H9 (cell line): Measurements from ENCODE around the gene ANK2. TPM values are rescaled to one million over a fixed set of nuclear protein-coding genes. Genes with fewer than 3 reads are reported as not detected.

Experiments
- DNase-seq: peaks from one replicate; pipeline ENCODE4 v3.0.0-alpha.2; 2017
- H2AFZ ChIP-seq: one replicate; pipeline ENCODE4 v1.6.1; 2013; ENCODE audit warnings: mild to moderate bottlenecking, low read length, control low read depth, moderate library complexity
- H2AK5ac ChIP-seq: 2 replicates; pipeline ENCODE4 v1.6.1; 2013; ENCODE audit warnings: low read length, control low read depth, mixed read lengths; ENCODE audit not compliant: insufficient read length
- H2BK120ac ChIP-seq: one replicate; pipeline ENCODE4 v1.6.1; 2013; ENCODE audit warnings: low read depth, mild to moderate bottlenecking, low read length, control low read depth, inconsistent platforms; ENCODE audit not compliant: poor library complexity, severe bottlenecking
- H2BK12ac ChIP-seq: 2 replicates; pipeline ENCODE4 v1.6.1; 2013; ENCODE audit warnings: low read length, control low read depth, mixed read lengths, low read depth; ENCODE audit not compliant: insufficient read length
- H2BK15ac ChIP-seq: 2 replicates; pipeline ENCODE4 v1.6.1; 2013; ENCODE audit warnings: low read depth, low read length, control low read depth
- H2BK20ac ChIP-seq: one replicate; pipeline ENCODE4 v1.6.1; 2013; ENCODE audit warnings: low read depth, mild to moderate bottlenecking, low read length, control low read depth, inconsistent platforms; ENCODE audit not compliant: poor library complexity, severe bottlenecking
- H2BK5ac ChIP-seq: 2 replicates; pipeline ENCODE4 v1.6.1; 2013; ENCODE audit warnings: low read length, control low read depth, mixed read lengths; ENCODE audit not compliant: insufficient read length
- H3K14ac ChIP-seq: 2 replicates; pipeline ENCODE4 v1.6.1; 2013; ENCODE audit warnings: low read length, control low read depth; ENCODE audit not compliant: insufficient read depth
- H3K18ac ChIP-seq: 2 replicates; pipeline ENCODE4 v1.6.1; 2013; ENCODE audit warnings: low read depth, mild to moderate bottlenecking, mixed read lengths, low read length, control low read depth; ENCODE audit not compliant: insufficient read length
- H3K23ac ChIP-seq: 2 replicates; pipeline ENCODE4 v1.6.1; 2013; ENCODE audit warnings: low read length, control low read depth, mixed read lengths, low read depth; ENCODE audit not compliant: insufficient read length
- H3K23me2 ChIP-seq: 2 replicates; pipeline ENCODE4 v1.6.1; 2013; ENCODE audit warnings: low read depth, mild to moderate bottlenecking, mixed read lengths, low read length, control low read depth; ENCODE audit not compliant: insufficient read length, poor library complexity, severe bottlenecking
- H3K27ac ChIP-seq: 2 replicates; pipeline ENCODE4 v1.5.1; 2013; ENCODE audit warnings: low read length, control low read depth, mixed read lengths, low read depth; ENCODE audit not compliant: insufficient read length
- H3K27me3 ChIP-seq: 2 replicates; pipeline ENCODE4 v1.6.1; 2013; ENCODE audit warnings: low read length, control low read depth, inconsistent platforms; ENCODE audit not compliant: insufficient read depth
- H3K4ac ChIP-seq: 2 replicates; pipeline ENCODE4 v1.6.1; 2013; ENCODE audit warnings: low read depth, mild to moderate bottlenecking, control low read depth, inconsistent platforms, low read length, moderate library complexity
- H3K4me1 ChIP-seq: 2 replicates; pipeline ENCODE4 v1.6.1; 2013; ENCODE audit warnings: low read length, control low read depth, inconsistent platforms; ENCODE audit not compliant: insufficient read depth
- H3K4me2 ChIP-seq: 2 replicates; pipeline ENCODE4 v1.6.1; 2013; ENCODE audit warnings: low read length, control low read depth, mixed read lengths; ENCODE audit not compliant: insufficient read length, insufficient read depth
- H3K56ac ChIP-seq: 2 replicates; pipeline ENCODE4 v1.6.1; 2013; ENCODE audit warnings: low read depth, mild to moderate bottlenecking, mixed read lengths, low read length, control low read depth; ENCODE audit not compliant: insufficient read length
- H3K79me1 ChIP-seq: 2 replicates; pipeline ENCODE4 v1.6.1; 2013; ENCODE audit warnings: low read depth, mild to moderate bottlenecking, moderate library complexity, low read length, control low read depth, inconsistent platforms; ENCODE audit not compliant: insufficient read depth, poor library complexity, severe bottlenecking
- H3K79me2 ChIP-seq: 2 replicates; pipeline ENCODE4 v1.6.1; 2013; ENCODE audit warnings: low read length, control low read depth, inconsistent platforms; ENCODE audit not compliant: insufficient read depth
- H3K9ac ChIP-seq: 2 replicates; pipeline ENCODE4 v1.6.1; 2013; ENCODE audit warnings: low read length, control low read depth, mixed read lengths; ENCODE audit not compliant: insufficient read length; ENCODE audit errors: extremely low read depth
- H3K9me3 ChIP-seq: one replicate; pipeline ENCODE4 v1.6.1; 2013; ENCODE audit warnings: low read depth, low read length, inconsistent platforms; ENCODE audit not compliant: control insufficient read depth
- H3T11ph ChIP-seq: one replicate; pipeline ENCODE4 v1.6.1; 2013; ENCODE audit warnings: mild to moderate bottlenecking, low read length, control low read depth, inconsistent platforms
- H4K20me1 ChIP-seq: one replicate; pipeline ENCODE4 v1.6.1; 2013; ENCODE audit not compliant: control insufficient read depth, insufficient read length, insufficient read depth
- H4K5ac ChIP-seq: 2 replicates; pipeline ENCODE4 v1.6.1; 2013; ENCODE audit warnings: low read depth, mild to moderate bottlenecking, mixed read lengths, low read length, control low read depth; ENCODE audit not compliant: insufficient read length
- H4K8ac ChIP-seq: replicated peaks from 2 replicates; pipeline ENCODE4 v1.6.1; 2013; ENCODE audit warnings: low read length, control low read depth, mixed read lengths, low read depth; ENCODE audit not compliant: insufficient read length
- H4K91ac ChIP-seq: 2 replicates; pipeline ENCODE4 v1.6.1; 2013; ENCODE audit warnings: low read depth, mild to moderate bottlenecking, moderate library complexity, mixed read lengths, low read length, control low read depth; ENCODE audit not compliant: insufficient read length
- H3K27ac Mint-ChIP-seq, 3 experiments: 2 replicates in 2 of 3; 3 replicates in 1 of 3; pipeline ENCODE4 v1.8.0; 2020 to 2021; ENCODE audit warnings: mixed read lengths in 3 of 3, mild to moderate bottlenecking in 1 of 3, moderate library complexity in 1 of 3
- H3K27me3 Mint-ChIP-seq: 2 replicates; pipeline ENCODE4 v1.8.0; 2021; ENCODE audit warnings: low read depth, mild to moderate bottlenecking, moderate library complexity, mixed read lengths
- H3K36me3 Mint-ChIP-seq, 3 experiments: 2 replicates in 2 of 3; 3 replicates in 1 of 3; pipeline ENCODE4 v1.8.0; 2020 to 2021; ENCODE audit warnings: low read depth in 3 of 3, mixed read lengths in 3 of 3; ENCODE audit not compliant: insufficient read depth in 1 of 3
- H3K4me1 Mint-ChIP-seq, 2 experiments: 2 replicates each; pipeline ENCODE4 v1.8.0; 2020; ENCODE audit warnings: mixed read lengths in 2 of 2
- H3K4me3 Mint-ChIP-seq, 2 experiments: 2 replicates in 1 of 2; 3 replicates in 1 of 2; pipeline ENCODE4 v1.8.0; 2020 to 2021; ENCODE audit warnings: mild to moderate bottlenecking in 2 of 2, mixed read lengths in 2 of 2, moderate library complexity in 1 of 2
- H3K9me3 Mint-ChIP-seq, 2 experiments: 2 replicates in 1 of 2; 3 replicates in 1 of 2; pipeline ENCODE4 v1.8.0; 2020; ENCODE audit warnings: mild to moderate bottlenecking in 2 of 2, mixed read lengths in 2 of 2, moderate library complexity in 1 of 2
- WGBS: extraction: QIAGEN DNeasy Blood & Tissue Kit; methylation state at CpG from one replicate; pipeline ENCODE4 v1.1.7; 2013; ENCODE audit warnings: missing lambda C conversion rate, low lambda C conversion rate, mixed read lengths; ENCODE audit not compliant: insufficient read length; ENCODE audit errors: extremely low coverage; 5-methylcytosine and 5-hydroxymethylcytosine counted together
- total RNA-seq: library from RNA; stranded (reverse); gene quantifications from 2 replicates; pipeline ENCODE4 v1.2.1, GENCODE V29; 2021
- TF ChIP-seq, protein P1 (sequence below): fragments of 200-600 bp; sonication (generic); conservative IDR thresholded peaks from 3 replicates; pipeline ENCODE4 v1.8.0; 2021; ENCODE audit warnings: antibody characterized with exemption, mild to moderate bottlenecking

ANK2 gene
- total RNA-seq, 1 experiment from 2014 or later, result 36.8 TPM

DNA sequence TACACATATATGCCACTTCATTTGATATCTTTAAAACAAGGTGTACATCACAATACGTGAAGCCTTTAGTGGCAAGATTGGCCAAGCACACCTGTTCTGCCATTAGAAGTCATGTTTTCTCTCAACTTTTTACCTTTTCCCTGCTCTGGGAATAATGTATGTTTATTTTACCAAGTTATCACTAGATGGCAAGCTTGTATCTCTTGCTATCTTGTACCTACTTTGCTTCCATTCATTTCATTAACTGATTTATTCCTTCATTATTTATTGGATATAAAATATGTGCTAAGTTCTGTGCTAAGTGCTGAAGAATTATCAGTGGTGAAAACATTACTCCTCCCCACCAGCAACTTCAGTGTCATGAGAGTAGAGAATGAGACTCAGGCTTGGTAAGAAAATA is 245.5 kb downstream of the ANK2 start:
- TF ChIP-seq, protein P1, sequence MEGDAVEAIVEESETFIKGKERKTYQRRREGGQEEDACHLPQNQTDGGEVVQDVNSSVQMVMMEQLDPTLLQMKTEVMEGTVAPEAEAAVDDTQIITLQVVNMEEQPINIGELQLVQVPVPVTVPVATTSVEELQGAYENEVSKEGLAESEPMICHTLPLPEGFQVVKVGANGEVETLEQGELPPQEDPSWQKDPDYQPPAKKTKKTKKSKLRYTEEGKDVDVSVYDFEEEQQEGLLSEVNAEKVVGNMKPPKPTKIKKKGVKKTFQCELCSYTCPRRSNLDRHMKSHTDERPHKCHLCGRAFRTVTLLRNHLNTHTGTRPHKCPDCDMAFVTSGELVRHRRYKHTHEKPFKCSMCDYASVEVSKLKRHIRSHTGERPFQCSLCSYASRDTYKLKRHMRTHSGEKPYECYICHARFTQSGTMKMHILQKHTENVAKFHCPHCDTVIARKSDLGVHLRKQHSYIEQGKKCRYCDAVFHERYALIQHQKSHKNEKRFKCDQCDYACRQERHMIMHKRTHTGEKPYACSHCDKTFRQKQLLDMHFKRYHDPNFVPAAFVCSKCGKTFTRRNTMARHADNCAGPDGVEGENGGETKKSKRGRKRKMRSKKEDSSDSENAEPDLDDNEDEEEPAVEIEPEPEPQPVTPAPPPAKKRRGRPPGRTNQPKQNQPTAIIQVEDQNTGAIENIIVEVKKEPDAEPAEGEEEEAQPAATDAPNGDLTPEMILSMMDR, result no peak
- no peak for DNase-seq

More for the DNA sequence above, 245.5 kb downstream of the ANK2 start:
- H4K91ac ChIP-seq, result no peak overlapping the region
- H2BK15ac ChIP-seq, result no peak overlapping the region
- H2AFZ ChIP-seq, result no peak overlapping the region
- H2BK120ac ChIP-seq, result no peak overlapping the region
- no peak overlapping the region for H2BK12ac ChIP-seq
- WGBS, result no CpG with 5 or more reads among the region's 1 CpG
- no peak overlapping the region for H3K18ac ChIP-seq
- Mint-ChIP-seq H3K27me3 (no peaks in the 10 kb centered on the region), H3K4me1 (peaks cover 50 to 65% of the 10 kb centered on the region in 2 experiments), H3K4me3 (no peak overlapping the region), H3K9me3 (no peaks in the 10 kb centered on the region), H3K36me3 (peaks cover 0 to 16% (median 3%) of the 10 kb centered on the region in 3 experiments; a peak in 3 of 7 replicates), H3K27ac (no peak overlapping the region)
- no peaks in the 10 kb centered on the region for H3K23me2 ChIP-seq
- no peak overlapping the region for H3K23ac ChIP-seq
- H2BK5ac ChIP-seq, result no peak overlapping the region
- no peaks in the 10 kb centered on the region for H3K27me3 ChIP-seq
- H3K56ac ChIP-seq, result no peak overlapping the region
- peaks cover 15% of the 10 kb centered on the region; the same call in 1 of the 2 replicates for H3K4me1 ChIP-seq
- H4K5ac ChIP-seq, result no peak overlapping the region
- no peak overlapping the region for H2AK5ac ChIP-seq
- no peak overlapping the region for H3K4ac ChIP-seq
- no peak overlapping the region for H4K8ac ChIP-seq
- no peaks in the 10 kb centered on the region for H3K79me2 ChIP-seq
- H2BK20ac ChIP-seq, result no peak overlapping the region
- no peaks in the 10 kb centered on the region for H3K9me3 ChIP-seq
- no peaks in the 10 kb centered on the region for H4K20me1 ChIP-seq
- no peak overlapping the region for H3K27ac ChIP-seq
- no peak overlapping the region for H3T11ph ChIP-seq
- H3K9ac ChIP-seq, result no peak overlapping the region
- H3K14ac ChIP-seq, result no peak overlapping the region
- no peak overlapping the region for H3K4me2 ChIP-seq
- H3K79me1 ChIP-seq, result no peaks in the 10 kb centered on the region
